Breast epithelium (tissue), 3 donors: ENCODE results near the gene MMP19.

Experiments used
- CTCF ChIP-seq, 3 donors: fragments of 450-650 bp; IDR thresholded peaks; one replicate each; pipeline ENCODE4 v1.5.1; 2016 to 2017; ENCODE audit warnings: antibody characterized with exemption in 3 of 3, mild to moderate bottlenecking in 3 of 3, moderate library complexity in 3 of 3
- POLR2A ChIP-seq: fragments of 450-650 bp; IDR thresholded peaks from one replicate; pipeline ENCODE4 v1.6.1; 2016; ENCODE audit warnings: antibody characterized with exemption, mild to moderate bottlenecking, moderate library complexity
- POLR2AphosphoS5 ChIP-seq, 3 donors: sonication (generic); formaldehyde crosslinking; IDR thresholded peaks; one replicate each; pipeline ENCODE4 v1.6.1; 2017; ENCODE audit warnings: antibody characterized with exemption in 3 of 3

- TF ChIP-seq CTCF (IDR thresholded peaks at IDR 0.05) = no peak
- TF ChIP-seq POLR2A = peak; percentile 36
- TF ChIP-seq POLR2AphosphoS5 (IDR thresholded peaks at IDR 0.05) = peak in 2 of 3 donors; percentile 38 to 57
Observed at GRCh38 chr12:55842681-55843429, at the start of gene MMP19.
